Suppressor macrophage (primary cell): ENCODE measurements around the gene KLHL2.

ENCODE experiments used
- DNase-seq, 4 experiments: peaks; one replicate each; pipeline ENCODE4 v3.0.0-alpha.2; 2020 to 2022

The KLHL2 gene

DNA sequence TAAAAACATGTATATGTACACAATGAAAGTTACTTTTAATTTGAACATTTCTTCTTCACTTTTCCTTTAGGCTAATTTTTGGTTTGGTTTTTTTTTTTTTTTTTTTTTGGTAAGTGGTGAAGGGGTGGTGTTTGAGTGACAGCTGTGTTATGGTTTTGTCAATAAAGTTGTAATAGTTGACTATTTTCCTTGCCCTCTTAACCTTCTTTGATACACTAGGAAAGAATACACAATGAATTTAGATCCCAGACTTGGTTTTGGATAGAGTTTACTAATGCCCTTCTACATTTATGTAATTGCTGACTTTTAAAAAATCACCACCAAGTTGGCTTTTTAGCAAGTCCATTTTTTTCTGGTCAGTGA lies 82.0 kb downstream of the KLHL2 start:
- DNase-seq = no peak

DNA sequence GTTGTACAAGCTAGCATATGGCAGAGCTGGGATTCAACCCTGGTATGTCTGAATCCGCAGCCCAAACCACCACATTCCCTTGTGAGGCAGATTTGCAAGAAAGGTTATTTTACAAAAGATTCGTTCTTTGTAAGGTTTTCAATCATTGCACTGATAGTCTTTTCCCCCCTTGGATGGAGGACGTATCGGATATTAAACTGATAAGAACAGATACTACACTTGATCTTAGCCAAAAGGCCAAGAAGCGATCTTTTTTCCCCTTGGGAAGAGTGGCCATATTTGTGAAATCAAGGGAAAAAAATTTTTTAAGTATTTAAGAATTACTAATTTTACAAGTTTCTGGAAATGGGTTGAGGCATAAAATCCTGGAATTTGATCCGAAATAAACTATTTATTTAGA lies 85.7 kb downstream of the KLHL2 start:
- no peak for DNase-seq

DNA sequence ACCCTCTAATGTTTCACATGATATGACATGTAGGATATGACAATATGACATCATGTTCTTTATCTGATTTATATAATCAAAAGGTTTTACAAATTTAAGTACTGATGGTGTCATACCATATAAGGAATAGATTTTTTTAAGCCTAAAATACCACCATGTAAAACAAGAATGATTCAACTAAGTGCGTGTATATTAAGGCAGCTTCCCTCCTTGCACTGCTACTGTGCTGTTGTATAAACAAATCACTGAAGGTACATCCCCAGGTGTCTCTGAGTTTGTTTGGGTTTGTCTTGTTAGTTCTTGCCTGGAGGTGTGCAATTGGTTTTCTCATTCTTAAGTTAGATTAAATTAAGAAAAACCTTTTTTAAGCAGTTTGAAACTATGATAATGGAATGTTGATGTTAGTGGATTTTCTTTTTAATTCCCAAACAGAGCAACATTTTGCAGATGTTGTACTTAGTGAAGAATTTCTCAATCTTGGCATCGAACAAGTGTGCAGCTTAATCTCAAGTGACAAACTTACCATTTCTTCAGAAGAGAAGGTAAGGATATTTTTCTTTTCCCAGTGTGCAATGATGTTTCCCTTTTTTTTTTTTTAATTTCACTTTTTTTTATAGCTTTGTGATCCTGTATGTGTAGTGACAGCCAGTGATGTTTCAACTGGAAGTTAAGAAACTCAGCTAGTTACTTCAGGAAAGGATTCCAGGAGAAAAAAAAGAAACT lies 86.7 kb downstream of the KLHL2 start:
- no peak for DNase-seq

DNA sequence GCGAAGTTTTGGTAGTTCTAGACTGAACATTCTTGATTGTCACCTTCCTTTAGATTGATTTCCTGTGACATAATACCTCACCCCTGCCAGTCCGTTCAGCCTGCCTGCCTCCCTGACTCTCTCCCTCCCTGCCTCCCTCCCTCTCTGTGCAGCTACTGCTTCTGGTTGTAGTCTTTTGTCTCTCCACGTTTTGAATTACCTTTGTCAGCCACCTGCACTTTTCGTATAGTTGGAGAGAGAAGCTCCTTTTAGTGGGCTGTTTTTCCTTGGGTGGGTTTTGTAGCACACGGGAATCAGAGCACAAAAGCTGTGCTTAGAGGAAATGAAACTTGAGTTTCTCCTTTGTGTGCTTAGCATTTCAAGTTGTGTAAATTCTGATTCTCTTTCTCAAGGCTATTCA lies 87.5 kb downstream of the KLHL2 start:
- DNase-seq = peak in 3 of 4 experiments; percentile 7 to 50 (median 27)

DNA sequence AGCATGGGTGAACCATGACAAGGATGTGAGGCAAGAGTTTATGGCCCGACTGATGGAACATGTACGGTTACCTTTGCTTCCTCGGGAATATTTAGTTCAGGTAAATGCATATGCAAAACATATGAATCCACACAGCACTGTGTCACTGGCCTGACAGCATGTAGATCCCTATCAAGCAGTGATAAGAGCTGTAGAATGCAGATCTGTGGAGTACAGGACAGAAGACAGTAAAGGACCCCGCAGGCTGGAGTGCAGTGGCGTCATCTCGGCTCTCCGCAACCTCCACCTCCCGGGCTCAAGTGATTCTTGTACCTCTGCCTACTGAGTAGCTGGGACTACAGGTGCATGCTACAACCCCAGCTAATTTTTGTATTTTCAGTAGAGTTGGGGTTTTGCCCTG lies 90.3 kb downstream of the KLHL2 start:
- DNase-seq = no peak

DNA sequence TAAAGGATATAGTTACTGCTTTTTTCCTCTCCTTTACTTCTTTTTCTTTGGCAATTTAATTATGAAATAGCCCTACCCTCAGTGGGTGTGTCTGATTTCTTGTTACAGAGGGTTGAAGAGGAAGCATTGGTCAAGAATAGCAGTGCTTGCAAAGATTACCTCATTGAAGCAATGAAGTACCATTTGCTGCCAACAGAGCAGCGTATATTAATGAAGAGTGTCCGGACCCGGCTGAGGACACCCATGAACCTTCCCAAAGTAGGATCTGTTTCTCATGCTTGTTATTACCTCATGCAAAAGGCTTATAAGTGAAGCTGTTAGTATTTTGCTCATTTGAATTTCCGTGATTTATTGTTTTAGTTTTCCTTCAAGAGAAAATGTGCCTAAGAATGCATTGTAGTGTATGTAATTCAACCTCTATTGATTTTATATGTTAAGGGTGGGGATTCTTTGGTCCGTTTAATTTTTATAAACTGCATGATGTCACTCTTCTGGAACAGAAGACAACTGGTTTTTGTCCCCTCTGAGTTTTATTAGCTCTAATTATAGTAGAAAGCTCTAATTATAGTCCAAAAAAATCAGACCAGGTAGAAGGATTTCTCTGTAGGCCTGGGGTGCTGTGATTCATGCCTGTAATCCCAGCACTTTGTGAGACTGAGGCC lies 92.2 kb downstream of the KLHL2 start:
- peak; percentile 42 to 85 (median 75) for DNase-seq

DNA sequence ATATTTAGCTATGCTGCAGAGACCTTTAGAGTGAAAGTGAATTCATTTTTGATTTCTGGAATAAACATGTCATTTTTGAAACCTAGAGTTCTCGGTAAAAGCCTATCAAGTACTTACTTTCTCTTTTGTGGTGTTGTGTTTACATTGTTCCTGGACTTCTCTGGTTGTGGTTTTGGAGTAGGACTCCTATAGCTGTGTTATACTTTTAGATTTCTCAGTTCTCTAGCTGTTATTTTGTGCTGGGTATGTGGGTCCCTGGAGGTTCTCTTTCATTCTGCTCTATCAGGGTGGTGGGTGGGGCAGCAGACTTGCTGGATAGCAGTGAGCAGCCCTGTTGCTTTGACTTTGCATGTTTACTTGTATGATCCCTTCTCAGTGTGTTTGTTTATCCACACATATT lies 94.5 kb downstream of the KLHL2 start:
- DNase-seq = peak in 3 of 4 experiments; percentile 10 to 27 (median 20)

DNA sequence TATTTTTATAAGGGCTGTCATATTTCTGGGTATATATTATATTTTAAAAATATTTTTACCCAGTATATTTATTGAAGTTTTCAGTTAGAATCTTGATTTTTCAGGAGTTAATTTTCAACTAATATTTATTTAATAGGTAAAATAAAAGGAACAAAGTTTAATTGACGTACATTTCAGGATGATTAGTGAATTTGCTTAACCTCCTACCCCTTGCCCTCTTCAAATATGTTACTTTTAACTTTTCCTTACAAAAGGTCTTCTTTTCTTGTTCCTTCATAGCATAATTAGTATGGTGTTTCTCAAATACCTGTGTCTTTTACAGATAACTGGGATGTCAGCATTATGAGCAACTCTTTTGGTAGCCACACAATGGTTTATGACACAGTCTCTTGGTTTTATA lies 95.3 kb downstream of the KLHL2 start:
- no peak for DNase-seq

DNA sequence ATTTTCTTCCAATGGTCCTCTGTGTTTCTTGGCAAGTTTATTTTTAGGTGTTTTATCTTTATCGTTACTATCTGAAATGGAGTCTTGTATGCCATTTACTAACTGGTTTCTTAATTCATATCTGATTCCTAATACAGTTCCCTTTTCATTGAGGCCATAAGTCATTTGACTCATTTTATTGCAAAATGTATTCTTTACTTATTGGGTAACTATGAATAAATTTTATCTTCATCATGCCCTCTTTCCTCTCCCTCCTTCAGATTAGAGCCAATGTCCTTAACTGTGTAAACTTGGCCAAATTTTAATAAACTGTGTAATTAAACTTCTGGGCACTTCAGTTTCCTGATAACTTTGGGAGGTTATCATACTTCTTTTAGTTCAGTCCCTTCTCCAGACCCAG lies 100.8 kb downstream of the KLHL2 start:
- peak in 2 of 4 experiments; percentile 62 to 66 for DNase-seq

DNA sequence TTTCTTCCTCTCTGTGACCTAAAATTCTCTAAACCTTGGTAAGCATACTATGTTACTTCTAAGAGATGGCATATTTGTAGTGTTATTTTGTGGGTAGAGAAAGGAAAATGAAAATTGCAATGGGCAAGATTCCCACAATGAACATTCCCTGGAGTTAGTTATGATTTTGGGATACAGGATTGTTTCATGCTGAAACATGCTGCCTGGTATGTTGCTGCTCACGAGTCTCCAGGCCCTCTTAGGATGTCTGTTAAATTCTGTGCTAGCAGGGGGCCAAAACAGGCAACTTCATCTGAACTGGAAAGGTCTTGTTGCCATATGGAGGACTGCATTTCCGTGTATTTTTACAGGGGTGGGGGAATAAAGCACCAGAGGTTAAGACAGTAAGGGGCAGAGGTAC lies 101.2 kb downstream of the KLHL2 start:
- no peak for DNase-seq

DNA sequence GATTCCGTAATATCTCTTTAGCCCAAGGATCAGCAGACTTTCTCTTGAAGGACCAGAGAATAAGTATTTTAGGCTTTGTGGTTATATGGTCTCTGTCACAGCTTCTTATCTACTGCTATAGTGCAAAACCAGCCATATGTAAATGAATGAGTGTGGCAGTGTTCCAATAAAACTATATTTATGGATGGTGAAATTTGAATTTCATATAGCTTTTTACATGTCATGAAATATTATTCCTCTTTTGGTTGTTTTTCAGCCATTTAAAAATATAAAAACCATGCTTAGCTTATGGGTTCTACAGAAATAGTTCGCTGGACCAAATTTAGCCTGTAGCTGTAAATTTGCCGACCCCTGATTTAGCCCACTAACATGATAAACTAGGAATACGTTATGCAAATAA lies 102.1 kb downstream of the KLHL2 start:
- DNase-seq = no peak

DNA sequence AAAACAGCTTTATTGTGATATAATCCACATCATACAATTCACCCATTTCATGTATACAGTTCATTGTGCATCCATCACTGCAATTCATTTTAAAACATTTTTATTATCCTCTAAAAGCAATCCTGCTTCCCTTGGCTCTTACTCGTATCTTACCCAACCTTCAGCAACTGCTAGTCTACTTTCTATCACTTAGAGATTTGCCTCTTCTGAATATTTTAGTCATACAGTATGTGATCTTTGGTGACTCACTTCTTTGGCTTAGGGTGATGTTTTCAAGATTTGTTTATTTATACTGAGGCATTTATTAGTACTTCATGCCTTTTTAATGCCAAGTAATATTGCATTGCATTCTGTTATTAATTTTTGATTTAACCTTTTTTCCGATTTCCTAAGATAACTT lies 105.1 kb downstream of the KLHL2 start:
- DNase-seq = no peak

DNA sequence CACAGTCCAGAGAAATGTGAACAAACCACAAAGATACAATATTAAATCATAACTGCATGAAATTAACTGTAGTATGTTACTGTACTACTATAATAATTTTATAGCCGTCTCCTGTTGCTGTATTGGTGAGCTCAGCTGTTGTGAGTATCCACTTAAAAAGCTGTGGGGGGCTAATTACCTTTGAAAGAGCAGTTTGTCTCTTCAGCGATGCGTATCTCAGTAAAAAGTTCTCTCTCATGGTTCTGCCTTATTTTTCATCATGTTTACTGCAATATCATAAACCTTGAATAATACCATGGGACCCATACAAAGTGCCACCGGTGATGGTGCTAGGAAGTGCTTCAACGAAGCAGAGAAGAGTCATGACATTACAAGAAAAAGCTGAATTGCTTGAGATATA lies 111.7 kb downstream of the KLHL2 start:
- no peak for DNase-seq

DNA sequence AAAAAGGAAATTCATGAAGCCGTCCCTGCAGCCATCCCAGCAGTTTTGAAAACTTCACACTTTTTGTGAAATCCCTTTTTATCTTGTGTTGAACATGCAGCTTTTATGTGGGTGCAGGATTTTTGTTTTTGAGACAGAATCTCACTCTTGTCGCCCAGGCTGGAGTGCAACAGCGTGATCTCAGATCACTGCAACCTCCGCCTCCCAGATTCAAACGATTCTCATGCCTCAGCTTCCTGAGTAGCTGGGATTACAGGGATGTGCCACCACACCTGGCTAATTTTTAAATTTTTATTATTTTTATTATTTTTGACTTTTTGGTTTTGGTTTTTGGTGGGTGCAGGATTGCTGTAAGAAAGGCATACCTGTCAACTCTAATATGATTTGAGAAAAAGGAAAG lies 112.1 kb downstream of the KLHL2 start:
- no peak for DNase-seq

DNA sequence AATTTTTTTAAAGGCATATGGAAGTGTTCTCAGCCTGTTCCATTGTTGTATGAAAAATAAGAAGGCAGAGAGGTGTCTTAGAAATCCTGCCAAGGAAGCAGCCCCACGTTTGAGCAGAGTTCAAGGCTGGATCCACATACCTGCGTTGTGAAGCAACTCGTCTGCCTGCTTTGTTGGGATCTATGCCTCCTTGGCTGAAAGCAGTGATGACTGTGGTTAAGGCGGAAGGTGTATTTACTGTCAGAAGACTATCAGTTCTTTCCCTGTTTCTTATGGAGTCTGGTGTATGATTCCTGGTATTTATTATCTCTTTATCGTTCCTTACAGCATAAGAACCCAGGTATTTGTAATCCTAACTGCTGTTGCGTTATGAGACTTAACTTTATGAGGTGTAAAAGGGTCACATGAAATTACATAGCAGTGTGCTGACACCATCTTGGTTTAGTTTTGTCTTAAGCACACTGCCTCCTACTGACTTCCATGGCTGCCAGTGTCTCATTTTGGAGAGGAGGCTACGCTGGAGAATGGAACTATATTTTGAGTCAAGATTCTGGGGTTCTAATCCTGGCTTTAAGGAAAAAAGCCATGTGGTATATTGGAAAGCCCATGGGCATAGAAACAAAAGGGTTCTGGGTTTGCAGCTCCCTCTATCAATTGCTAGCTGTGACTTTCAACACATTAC lies 117.0 kb downstream of the KLHL2 start:
- no peak for DNase-seq

DNA sequence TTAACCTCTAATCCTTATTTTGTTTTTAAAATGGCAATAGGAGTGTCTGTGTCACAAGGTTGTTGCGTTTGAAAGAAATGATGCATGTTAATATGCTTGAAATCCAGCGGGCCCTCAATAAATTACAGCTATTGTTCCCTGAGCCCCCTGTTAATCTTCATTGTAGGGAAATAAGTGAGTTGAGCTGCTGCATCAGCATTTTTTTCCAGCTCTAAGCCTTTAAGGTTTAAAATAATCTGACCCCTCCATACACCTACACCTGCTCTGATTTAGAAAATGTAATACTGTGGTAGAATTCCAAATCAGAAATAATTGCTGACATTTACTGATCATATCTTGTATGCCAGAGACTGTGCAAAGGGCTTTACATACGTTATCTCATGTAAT lies 117.5 kb downstream of the KLHL2 start:
- DNase-seq = no peak

DNA sequence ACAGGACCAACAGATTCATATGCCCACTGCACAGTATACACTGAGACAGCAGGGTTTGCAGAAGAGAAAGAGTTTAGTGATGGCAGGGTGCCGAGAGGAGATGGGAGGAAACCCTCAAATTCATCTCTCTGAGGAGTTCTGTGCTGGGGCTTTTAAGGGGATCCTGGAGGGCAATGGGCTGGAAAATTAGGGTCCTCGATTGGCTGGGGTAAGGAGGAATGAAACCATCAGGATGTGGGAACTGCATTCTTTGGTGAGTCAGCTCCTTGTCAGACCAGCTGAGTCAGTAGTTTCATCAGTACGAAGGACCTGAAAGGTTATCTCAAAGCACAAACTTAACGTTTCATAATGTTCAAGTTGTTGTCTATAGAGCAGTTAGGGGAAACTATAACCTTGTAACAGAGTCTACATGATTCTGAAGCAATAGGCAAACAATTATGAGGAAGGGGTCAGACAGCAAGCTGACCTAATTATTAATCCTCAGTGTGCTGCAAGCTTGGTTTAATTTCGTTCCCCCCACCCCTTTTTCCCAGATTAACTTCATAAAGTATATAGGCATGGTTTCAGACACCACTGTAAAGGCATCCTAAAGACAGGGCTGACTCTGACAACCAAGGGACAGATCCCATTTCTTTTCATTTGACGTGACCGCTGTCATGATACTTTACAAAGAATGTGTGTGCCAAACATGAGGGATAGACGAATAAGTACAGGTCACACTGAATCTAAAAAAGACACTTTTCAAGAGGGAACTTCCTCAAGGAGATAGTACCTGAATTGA lies 118.6 kb downstream of the KLHL2 start:
- DNase-seq = peak; percentile 7 to 55 (median 40)

DNA sequence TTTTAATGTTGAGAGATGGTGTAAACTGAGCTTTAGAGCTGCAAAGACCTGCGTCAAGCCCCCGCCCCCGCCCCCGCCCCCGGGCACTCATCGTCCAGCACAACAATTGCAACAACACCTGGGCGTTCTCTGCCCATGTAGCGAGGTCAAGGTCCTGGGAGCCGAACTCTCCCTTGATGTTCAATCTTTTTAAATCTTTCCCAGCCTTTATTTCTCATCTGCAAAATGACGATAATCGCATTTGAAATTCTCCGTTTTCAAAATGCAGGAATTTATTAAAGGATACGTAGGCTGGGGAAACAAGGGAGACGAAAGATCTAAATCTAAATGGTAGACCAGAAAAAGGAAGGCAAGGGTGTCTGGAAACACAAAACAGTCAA lies 119.5 kb downstream of the KLHL2 start:
- peak; percentile 28 to 44 (median 40) for DNase-seq

DNA sequence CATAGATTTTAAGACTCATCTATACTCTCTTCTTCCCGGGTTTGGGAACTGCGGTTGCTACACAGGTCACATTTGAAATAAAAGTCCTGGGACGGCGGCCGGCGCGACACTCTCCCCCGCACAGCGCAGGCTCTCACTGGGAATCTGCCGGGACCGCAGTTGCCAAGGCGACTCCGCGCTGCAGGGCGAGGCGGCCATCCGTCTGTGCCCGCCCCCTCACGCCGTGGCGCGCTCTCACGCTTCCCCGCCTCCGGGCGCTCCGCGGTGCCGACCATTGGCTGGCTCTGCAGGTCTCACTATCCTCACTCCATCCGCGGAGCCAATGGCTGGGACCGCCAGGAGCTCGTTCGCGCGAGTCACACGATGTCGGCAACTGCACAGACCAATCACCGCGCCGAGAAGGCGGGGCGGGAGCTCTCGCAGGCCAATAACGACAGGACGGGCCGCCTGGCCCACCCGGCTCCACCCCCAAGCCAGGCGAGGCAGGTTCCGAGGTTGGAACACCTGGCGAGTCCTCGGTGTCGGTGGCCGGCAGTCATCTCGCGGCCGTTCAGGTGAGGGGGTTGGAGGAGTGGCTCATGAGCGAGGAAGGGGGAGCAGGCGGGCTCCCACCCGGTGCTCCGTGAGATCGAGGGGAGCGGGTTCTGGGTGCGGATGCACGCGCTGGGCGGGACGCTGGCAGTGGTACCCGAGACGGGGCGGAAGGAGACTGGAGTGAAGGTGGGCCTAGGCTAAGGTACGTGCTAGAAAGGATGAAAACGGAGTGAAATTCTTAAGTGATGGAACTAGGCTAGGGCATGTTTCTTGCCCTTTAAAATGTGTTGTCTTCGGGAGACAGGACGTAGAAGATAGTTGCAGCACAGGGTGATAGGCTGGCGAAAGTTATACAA lies 120.1 kb downstream of the KLHL2 start, which contains the start of gene MSMO1:
Gene MSMO1 (plus strand): TSS at position 459 of the 890 bp plus-strand sequence. CDS start 5,702 bp downstream, outside the sequence.
- DNase-seq = peak; percentile 99 to 100 (median 100)

DNA sequence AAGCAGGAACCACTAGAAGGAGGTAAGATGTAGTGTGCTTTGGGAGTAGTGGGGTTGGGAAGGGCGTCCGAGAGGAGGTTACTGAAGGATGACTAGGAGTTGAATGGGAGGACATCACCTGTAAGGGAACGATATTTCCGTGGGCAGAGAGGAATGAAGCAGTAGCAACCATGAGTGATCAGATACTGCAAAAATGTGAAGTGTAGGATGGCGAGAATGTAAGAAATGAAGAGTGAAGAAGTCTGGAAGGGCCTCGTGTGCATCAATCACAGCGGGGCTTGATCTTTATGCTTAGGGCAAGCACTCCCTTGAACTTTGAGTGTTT lies 120.7 kb downstream of the KLHL2 start:
- no peak for DNase-seq

DNA sequence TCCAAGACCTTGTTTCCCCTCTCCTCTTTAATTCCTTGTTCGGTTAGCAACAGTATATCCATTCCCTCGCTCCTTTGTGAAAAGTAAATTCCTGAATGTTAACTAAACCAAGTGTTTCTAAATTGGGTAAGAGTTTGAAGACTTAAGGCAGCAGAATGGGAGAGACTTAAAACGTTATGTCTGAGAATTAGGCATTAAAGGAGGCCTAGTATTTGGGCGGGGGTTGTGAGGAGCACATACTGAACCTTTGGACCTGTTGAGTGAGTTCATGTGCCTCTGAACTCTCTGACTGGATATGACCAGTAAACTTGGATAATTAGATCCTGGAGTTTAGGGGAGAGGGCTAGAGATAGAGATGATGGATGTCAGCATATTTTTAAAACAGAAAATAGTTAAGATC lies 121.3 kb downstream of the KLHL2 start:
- DNase-seq = no peak

DNA sequence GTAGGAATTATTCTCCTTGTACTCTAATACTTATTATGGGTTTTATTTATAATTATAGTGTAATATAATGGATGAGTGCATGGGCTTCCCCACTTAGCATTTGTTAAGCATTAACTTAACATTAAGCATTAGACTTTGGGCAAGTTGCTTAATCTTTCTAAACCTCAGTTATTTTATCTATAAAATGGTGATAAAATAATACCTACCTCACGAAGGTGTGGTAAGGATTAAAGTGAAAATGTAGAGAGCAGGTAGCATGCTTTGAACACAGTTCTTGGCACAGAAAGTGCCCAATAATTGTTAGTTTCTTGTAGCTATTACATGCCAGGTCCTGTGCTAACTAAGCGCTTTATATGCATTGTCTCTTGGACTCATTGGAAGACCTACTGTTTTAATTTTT lies 122.7 kb downstream of the KLHL2 start:
- no peak for DNase-seq
